SK-N-SH (cell line): Measurements from ENCODE around the gene PPP1CA. TPM values are rescaled to one million over a fixed set of nuclear protein-coding genes. Genes with fewer than 3 reads are reported as not detected.

Source experiments
- CTCF ChIA-PET: fragments of 300-600, 350-600 bp; formaldehyde crosslinking; extraction: SDS; loops from one replicate; lab custom pipeline; 2021; lab: Yijun Ruan, JAX
- POLR2A ChIA-PET: fragments of 350-600 bp; sonication (Branson Sonifier 250); formaldehyde crosslinking; extraction: SDS; loops from one replicate; lab custom pipeline; 2020; ENCODE audit warnings: antibody characterized with exemption, inconsistent platforms; lab: Yijun Ruan, JAX
- DNase-seq: peaks from one replicate; pipeline ENCODE4 v3.0.0; 2012
- H2AFZ ChIP-seq: fragments of 200-600 bp; sonication (generic); 2 replicates; pipeline ENCODE4 v1.8.1; 2016; ENCODE audit warnings: antibody characterized with exemption, mild to moderate bottlenecking, low read depth
- H3F3A ChIP-seq: fragments of 200-600 bp; sonication (generic); replicated peaks from 2 replicates; pipeline ENCODE3; 2016; ENCODE audit warnings: antibody characterized with exemption, mild to moderate bottlenecking; ENCODE audit not compliant: insufficient read depth
- H3K27ac ChIP-seq, 2 experiments: fragments of 200-500 bp in 1 of 2; fragments of 200-600 bp in 1 of 2; sonication (Bioruptor generic) in 1 of 2; sonication (generic), shearing (Covaris generic) in 1 of 2; 2 replicates each; pipeline versions ENCODE4 v1.5.1 to v1.6.1; 2014 to 2016; ENCODE audit warnings: low read depth in 2 of 2, inconsistent platforms in 1 of 2, low read length in 1 of 2, mild to moderate bottlenecking in 1 of 2, mixed read lengths in 1 of 2
- H3K27me3 ChIP-seq: fragments of 200-600 bp; sonication (generic), shearing (Covaris generic); 2 replicates; pipeline ENCODE4 v1.6.1; 2016; ENCODE audit warnings: mixed run types; ENCODE audit not compliant: insufficient read depth
- H3K36me3 ChIP-seq, 2 experiments: fragments of 200-500 bp in 1 of 2; fragments of 200-600 bp in 1 of 2; sonication (Bioruptor generic) in 1 of 2; sonication (generic) in 1 of 2; replicated peaks in 1 of 2; 2 replicates each; pipeline versions ENCODE3 to v1.5.1; 2014 to 2016; ENCODE audit warnings: low read length in 1 of 2, mild to moderate bottlenecking in 1 of 2; ENCODE audit not compliant: insufficient read depth in 2 of 2, control insufficient read depth in 1 of 2
- H3K4me1 ChIP-seq, 2 experiments: fragments of 200-500 bp in 1 of 2; fragments of 200-600 bp in 1 of 2; sonication (Bioruptor generic) in 1 of 2; sonication (generic), shearing (Covaris generic) in 1 of 2; 2 replicates each; pipeline versions ENCODE4 v1.5.1 to v1.6.1; 2014 to 2016; ENCODE audit warnings: low read depth in 1 of 2, low read length in 1 of 2, mixed run types in 1 of 2; ENCODE audit not compliant: insufficient read depth in 2 of 2, control insufficient read depth in 1 of 2
- H3K4me2 ChIP-seq: fragments of 200-600 bp; sonication (generic), shearing (Covaris generic); 2 replicates; pipeline ENCODE4 v1.6.1; 2017; ENCODE audit warnings: mixed run types
- H3K4me3 ChIP-seq, 2 experiments: fragments of 200-500 bp in 1 of 2; fragments of 200-600 bp in 1 of 2; sonication (Bioruptor generic) in 1 of 2; sonication (generic), shearing (Covaris generic) in 1 of 2; 2 replicates each; pipeline versions ENCODE4 v1.5.1 to v1.8.1; 2014 to 2016; ENCODE audit warnings: low read depth in 2 of 2, inconsistent platforms in 1 of 2, low read length in 1 of 2, mild to moderate bottlenecking in 1 of 2, mixed read lengths in 1 of 2, moderate library complexity in 1 of 2
- H3K79me2 ChIP-seq: fragments of 200-600 bp; sonication (generic); 2 replicates; pipeline ENCODE4 v1.8.1; 2017; ENCODE audit warnings: mild to moderate bottlenecking; ENCODE audit not compliant: insufficient read depth
- H3K9ac ChIP-seq: fragments of 200-600 bp; sonication (generic); 2 replicates; pipeline ENCODE4 v1.6.1; 2017; ENCODE audit warnings: mixed run types
- H3K9me2 ChIP-seq: fragments of 200-600 bp; sonication (generic); 2 replicates; pipeline ENCODE4 v1.6.1; 2017; ENCODE audit warnings: mixed run types
- H3K9me3 ChIP-seq: fragments of 200-600 bp; sonication (generic); 2 replicates; pipeline ENCODE4 v1.6.1; 2017; ENCODE audit warnings: mixed run types, mild to moderate bottlenecking, moderate library complexity
- H4K20me1 ChIP-seq: fragments of 200-600 bp; sonication (generic); 2 replicates; pipeline ENCODE4 v1.6.1; 2017; ENCODE audit warnings: mild to moderate bottlenecking, mixed run types; ENCODE audit not compliant: insufficient read depth
- CHD2 ChIP-seq: fragments of 150-350 bp; IDR thresholded peaks from 2 replicates; pipeline ENCODE4 v1.6.1; 2018; ENCODE audit warnings: low read length; ENCODE audit not compliant: partially characterized antibody
- EP300 ChIP-seq, 2 experiments: IDR thresholded peaks; 2 replicates each; pipeline versions ENCODE4 v1.4.0 to v1.6.1; 2012; ENCODE audit warnings: borderline replicate concordance in 1 of 2, low read depth in 1 of 2, low read length in 1 of 2
- FOXM1 ChIP-seq: IDR thresholded peaks from 2 replicates; pipeline ENCODE4 v1.4.0; 2012; ENCODE audit warnings: low read depth, mild to moderate bottlenecking
- GATA2 ChIP-seq: sonication (generic); formaldehyde crosslinking; IDR thresholded peaks from 2 replicates; pipeline ENCODE4 v1.5.0; 2020; ENCODE audit warnings: mild to moderate bottlenecking, missing genetic modification reagents
- MXI1 ChIP-seq: IDR thresholded peaks from 2 replicates; pipeline ENCODE4 v1.6.1; 2012; ENCODE audit warnings: mild to moderate bottlenecking, low read depth, low read length, improper control_type of control experiment
- POLR2AphosphoS5 ChIP-seq: IDR thresholded peaks from 2 replicates; pipeline ENCODE4 v1.6.1; 2012; ENCODE audit warnings: low read depth, low read length
- RFX5 ChIP-seq: IDR thresholded peaks from 2 replicates; pipeline ENCODE4 v1.6.1; 2012; ENCODE audit warnings: mild to moderate bottlenecking, improper control_type of control experiment, low read length
- RXRA ChIP-seq: IDR thresholded peaks from 2 replicates; pipeline ENCODE4 v1.4.0; 2012; ENCODE audit warnings: low read depth, mild to moderate bottlenecking, borderline replicate concordance
- TAF1 ChIP-seq: IDR thresholded peaks from 2 replicates; pipeline ENCODE4 v1.6.1; 2012; ENCODE audit warnings: low read depth, mild to moderate bottlenecking, low read length, moderate library complexity, borderline replicate concordance
- TEAD4 ChIP-seq: IDR thresholded peaks from 2 replicates; pipeline ENCODE4 v1.4.0; 2012; ENCODE audit warnings: mild to moderate bottlenecking, borderline replicate concordance; ENCODE audit not compliant: insufficient read depth
- WGBS: methylation state at CpG from one replicate; pipeline ENCODE4 v1.1.6; 2017; ENCODE audit warnings: low lambda C conversion rate; 5-methylcytosine and 5-hydroxymethylcytosine counted together
- polyA plus RNA-seq, 3 experiments: library from polyadenylated mRNA; depleted of rRNA; stranded (reverse); fragments of >200 nt; gene quantifications; 2 replicates each; pipeline ENCODE4 v1.2.3, GENCODE V29; 2012
- TF ChIP-seq, protein P1 (sequence below): IDR thresholded peaks from 2 replicates; pipeline ENCODE4 v1.4.0; 2012; ENCODE audit warnings: low read depth
- TF ChIP-seq, protein P2 (sequence below): IDR thresholded peaks from 2 replicates; pipeline ENCODE4 v1.4.0; 2012; ENCODE audit warnings: low read depth, borderline replicate concordance
- TF ChIP-seq, protein P3 (sequence below): fragments of 150-350 bp; IDR thresholded peaks from 2 replicates; pipeline ENCODE4 v1.6.1; 2017; ENCODE audit warnings: antibody characterized with exemption, low read length, low read depth, borderline replicate concordance
- TF ChIP-seq, protein P4 (sequence below): fragments of 150-350 bp; IDR thresholded peaks from 2 replicates; pipeline ENCODE4 v1.6.1; 2016; ENCODE audit warnings: mild to moderate bottlenecking, low read depth, low read length
- TF ChIP-seq, protein P5 (sequence below): IDR thresholded peaks from 2 replicates; pipeline ENCODE4 v1.6.1; 2012; ENCODE audit warnings: mild to moderate bottlenecking, low read depth, low read length, moderate library complexity

The PPP1CA gene
- polyA plus RNA-seq, 1 of the 3 experiments (the other 2 are of a cell fraction), result 261 TPM

DNA sequence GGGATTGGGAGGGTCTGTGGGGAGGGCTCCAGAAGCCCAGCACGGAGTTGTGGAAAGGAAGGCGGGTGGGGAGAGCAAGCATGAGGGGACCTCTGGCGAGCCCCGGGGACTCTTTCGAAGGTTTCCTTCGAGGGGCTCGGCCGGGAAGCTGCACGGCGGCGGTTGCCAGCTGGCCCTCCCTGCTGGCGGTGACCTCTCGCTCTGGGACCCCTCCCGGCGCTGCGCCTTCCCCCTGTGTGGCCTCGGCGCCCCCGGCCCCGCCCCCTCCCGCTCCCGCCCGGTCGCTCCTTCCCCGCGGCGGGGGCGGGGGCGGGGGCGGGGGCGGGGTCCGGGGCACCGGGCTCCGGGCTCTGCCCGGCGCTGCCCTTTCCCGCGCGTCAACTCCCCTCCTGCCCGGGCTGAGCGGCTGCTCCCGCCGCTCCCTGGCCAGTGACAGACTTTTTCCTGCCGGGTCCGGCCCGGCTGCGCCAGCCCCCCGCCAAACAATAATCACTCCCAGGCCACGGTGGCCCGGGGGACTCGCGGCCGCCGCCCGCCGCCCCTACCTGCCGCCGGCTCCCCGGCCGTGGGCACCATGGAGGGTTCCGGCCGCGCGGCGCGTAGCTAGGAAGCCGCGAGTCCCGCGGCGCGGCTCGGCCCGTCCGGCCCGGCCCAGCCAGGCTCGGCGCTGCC lies 29.2 kb downstream of the PPP1CA start:
- POLR2A ChIA-PET, result interaction anchor here (0.6 to 1.4 kb wide), 4 partner anchors 15 to 258 kb away, joined by 3 to 5 read pairs (median 3); partner anchors contain the start of genes PPP1CA and RAD9A
- H4K20me1 ChIP-seq, result peaks cover 44% of the 10 kb centered on the region
- H3K36me3 ChIP-seq, result no peaks in the 10 kb centered on the region
- H3K4me2 ChIP-seq, result peak overlapping the region; percentile 77
- peak overlapping the region in 1 of 2 experiments; percentile 96; a peak in 3 of 4 replicates for H3K27ac ChIP-seq
- no peak overlapping the region for H2AFZ ChIP-seq
- no peaks in the 10 kb centered on the region for H3K9me3 ChIP-seq
- H3K79me2 ChIP-seq, result peaks cover 58% of the 10 kb centered on the region
- TF ChIP-seq, protein P1, sequence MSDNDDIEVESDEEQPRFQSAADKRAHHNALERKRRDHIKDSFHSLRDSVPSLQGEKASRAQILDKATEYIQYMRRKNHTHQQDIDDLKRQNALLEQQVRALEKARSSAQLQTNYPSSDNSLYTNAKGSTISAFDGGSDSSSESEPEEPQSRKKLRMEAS, result peak; percentile 11; the same call in 1 of the 2 replicates
- TF ChIP-seq, protein P2, sequence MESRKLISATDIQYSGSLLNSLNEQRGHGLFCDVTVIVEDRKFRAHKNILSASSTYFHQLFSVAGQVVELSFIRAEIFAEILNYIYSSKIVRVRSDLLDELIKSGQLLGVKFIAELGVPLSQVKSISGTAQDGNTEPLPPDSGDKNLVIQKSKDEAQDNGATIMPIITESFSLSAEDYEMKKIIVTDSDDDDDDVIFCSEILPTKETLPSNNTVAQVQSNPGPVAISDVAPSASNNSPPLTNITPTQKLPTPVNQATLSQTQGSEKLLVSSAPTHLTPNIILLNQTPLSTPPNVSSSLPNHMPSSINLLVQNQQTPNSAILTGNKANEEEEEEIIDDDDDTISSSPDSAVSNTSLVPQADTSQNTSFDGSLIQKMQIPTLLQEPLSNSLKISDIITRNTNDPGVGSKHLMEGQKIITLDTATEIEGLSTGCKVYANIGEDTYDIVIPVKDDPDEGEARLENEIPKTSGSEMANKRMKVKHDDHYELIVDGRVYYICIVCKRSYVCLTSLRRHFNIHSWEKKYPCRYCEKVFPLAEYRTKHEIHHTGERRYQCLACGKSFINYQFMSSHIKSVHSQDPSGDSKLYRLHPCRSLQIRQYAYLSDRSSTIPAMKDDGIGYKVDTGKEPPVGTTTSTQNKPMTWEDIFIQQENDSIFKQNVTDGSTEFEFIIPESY, result no peak
- TF ChIP-seq TAF1 (peak; percentile 45), POLR2AphosphoS5 (0 out of 2 replicates have a peak, but pooled peaks have one; percentile 10), MXI1 (no peak)
- TF ChIP-seq, protein P3, sequence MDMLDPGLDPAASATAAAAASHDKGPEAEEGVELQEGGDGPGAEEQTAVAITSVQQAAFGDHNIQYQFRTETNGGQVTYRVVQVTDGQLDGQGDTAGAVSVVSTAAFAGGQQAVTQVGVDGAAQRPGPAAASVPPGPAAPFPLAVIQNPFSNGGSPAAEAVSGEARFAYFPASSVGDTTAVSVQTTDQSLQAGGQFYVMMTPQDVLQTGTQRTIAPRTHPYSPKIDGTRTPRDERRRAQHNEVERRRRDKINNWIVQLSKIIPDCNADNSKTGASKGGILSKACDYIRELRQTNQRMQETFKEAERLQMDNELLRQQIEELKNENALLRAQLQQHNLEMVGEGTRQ, result no peak
- WGBS, result 4% methylated on average over 4 of the region's 78 CpGs
- peak overlapping the region; percentile 100 for H3K9ac ChIP-seq
- H3K4me1 ChIP-seq, result peaks cover 33 to 38% of the 10 kb centered on the region in 2 experiments; a peak in 3 of 4 replicates
- CTCF ChIA-PET, result interaction anchor here (0.8 to 19.7 kb wide), 10 partner anchors 10 to 111 kb away, joined by 3 to 955 read pairs (median 6); partner anchors contain the start of genes POLD4 and RAD9A
- no peaks in the 10 kb centered on the region for H3K27me3 ChIP-seq
- peaks cover 22% of the 10 kb centered on the region for H3F3A ChIP-seq
- H3K9me2 ChIP-seq, result no peaks in the 10 kb centered on the region
- peak overlapping the region; percentile 61 to 83 for H3K4me3 ChIP-seq
- DNase-seq, result peak; percentile 81

DNA sequence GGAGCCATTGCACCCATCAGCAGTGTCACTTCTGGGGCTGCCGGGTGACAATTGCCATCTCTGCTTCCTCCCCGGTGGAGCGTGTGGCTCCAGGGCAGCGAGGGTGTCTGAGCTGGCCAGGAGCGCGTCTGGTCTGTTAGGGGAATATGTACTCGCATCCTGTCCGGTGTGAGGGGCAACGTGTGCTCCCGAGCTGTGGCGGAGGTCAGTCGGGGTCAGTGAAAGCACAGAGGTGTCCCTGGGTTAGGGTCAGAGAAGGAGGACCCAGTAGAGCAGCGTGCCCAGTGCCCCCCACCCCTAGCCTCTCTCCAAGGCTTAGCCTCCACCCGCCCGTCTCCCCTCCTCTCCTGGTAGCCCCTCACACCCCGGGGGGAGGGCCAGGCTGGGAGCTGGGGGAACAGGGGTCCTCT lies 29.7 kb downstream of the PPP1CA start:
- H4K20me1 ChIP-seq, result peaks cover 49% of the 10 kb centered on the region
- 39% methylated on average over 6 of the region's 16 CpGs for WGBS
- POLR2A ChIA-PET, result interaction anchor here (1.4 kb wide), 1 partner anchor 15 kb away, joined by 5 read pairs; no protein-coding TSS in a partner anchor
- DNase-seq, result peak; percentile 71
- H3F3A ChIP-seq, result peaks cover 19% of the 10 kb centered on the region
- H3K4me1 ChIP-seq, result peaks cover 36% of the 10 kb centered on the region in 2 experiments; a peak in 3 of 4 replicates
- no peaks in the 10 kb centered on the region for H3K9me3 ChIP-seq
- H2AFZ ChIP-seq, result no peak overlapping the region
- H3K4me2 ChIP-seq, result peak overlapping the region; percentile 77
- H3K4me3 ChIP-seq, result peak overlapping the region; percentile 47 to 83
- no peaks in the 10 kb centered on the region for H3K27me3 ChIP-seq
- H3K36me3 ChIP-seq, result no peaks in the 10 kb centered on the region
- peak overlapping the region; percentile 76 for H3K9ac ChIP-seq
- H3K27ac ChIP-seq, result peak overlapping the region in 1 of 2 experiments; percentile 51; a peak in 2 of 4 replicates
- H3K79me2 ChIP-seq, result peaks cover 64% of the 10 kb centered on the region
- CTCF ChIA-PET, result interaction anchor here (0.8 to 19.7 kb wide), 9 partner anchors 10 to 110 kb away, joined by 3 to 955 read pairs (median 5); partner anchors contain the start of genes POLD4, PPP1CA and RAD9A
- TF ChIP-seq GATA2 (CRISPR knock-in tag), result no peak
- TF ChIP-seq, protein P4, sequence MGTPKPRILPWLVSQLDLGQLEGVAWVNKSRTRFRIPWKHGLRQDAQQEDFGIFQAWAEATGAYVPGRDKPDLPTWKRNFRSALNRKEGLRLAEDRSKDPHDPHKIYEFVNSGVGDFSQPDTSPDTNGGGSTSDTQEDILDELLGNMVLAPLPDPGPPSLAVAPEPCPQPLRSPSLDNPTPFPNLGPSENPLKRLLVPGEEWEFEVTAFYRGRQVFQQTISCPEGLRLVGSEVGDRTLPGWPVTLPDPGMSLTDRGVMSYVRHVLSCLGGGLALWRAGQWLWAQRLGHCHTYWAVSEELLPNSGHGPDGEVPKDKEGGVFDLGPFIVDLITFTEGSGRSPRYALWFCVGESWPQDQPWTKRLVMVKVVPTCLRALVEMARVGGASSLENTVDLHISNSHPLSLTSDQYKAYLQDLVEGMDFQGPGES, result no peak
- TF ChIP-seq FOXM1, result no peak
- TF ChIP-seq, protein P5, sequence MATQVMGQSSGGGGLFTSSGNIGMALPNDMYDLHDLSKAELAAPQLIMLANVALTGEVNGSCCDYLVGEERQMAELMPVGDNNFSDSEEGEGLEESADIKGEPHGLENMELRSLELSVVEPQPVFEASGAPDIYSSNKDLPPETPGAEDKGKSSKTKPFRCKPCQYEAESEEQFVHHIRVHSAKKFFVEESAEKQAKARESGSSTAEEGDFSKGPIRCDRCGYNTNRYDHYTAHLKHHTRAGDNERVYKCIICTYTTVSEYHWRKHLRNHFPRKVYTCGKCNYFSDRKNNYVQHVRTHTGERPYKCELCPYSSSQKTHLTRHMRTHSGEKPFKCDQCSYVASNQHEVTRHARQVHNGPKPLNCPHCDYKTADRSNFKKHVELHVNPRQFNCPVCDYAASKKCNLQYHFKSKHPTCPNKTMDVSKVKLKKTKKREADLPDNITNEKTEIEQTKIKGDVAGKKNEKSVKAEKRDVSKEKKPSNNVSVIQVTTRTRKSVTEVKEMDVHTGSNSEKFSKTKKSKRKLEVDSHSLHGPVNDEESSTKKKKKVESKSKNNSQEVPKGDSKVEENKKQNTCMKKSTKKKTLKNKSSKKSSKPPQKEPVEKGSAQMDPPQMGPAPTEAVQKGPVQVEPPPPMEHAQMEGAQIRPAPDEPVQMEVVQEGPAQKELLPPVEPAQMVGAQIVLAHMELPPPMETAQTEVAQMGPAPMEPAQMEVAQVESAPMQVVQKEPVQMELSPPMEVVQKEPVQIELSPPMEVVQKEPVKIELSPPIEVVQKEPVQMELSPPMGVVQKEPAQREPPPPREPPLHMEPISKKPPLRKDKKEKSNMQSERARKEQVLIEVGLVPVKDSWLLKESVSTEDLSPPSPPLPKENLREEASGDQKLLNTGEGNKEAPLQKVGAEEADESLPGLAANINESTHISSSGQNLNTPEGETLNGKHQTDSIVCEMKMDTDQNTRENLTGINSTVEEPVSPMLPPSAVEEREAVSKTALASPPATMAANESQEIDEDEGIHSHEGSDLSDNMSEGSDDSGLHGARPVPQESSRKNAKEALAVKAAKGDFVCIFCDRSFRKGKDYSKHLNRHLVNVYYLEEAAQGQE, result no peak
- TF ChIP-seq RXRA, result no peak
- no peak for TF ChIP-seq EP300 (IDR thresholded peaks at IDR 0.05; ENCODE audit: borderline replicate concordance in 1 of 2, low read depth in 1 of 2, low read length in 1 of 2)
- no peak for TF ChIP-seq TEAD4
- TF ChIP-seq CHD2, result no peak
- no peak for TF ChIP-seq MXI1
- no peak for TF ChIP-seq RFX5
- no peak for TF ChIP-seq POLR2AphosphoS5
- H3K9me2 ChIP-seq, result no peaks in the 10 kb centered on the region
